Right lung (tissue), 5 donors: ENCODE results near the gene TNFSF9. TPM values are rescaled to one million over a fixed set of nuclear protein-coding genes. Genes with fewer than 3 reads are reported as not detected.
"Not testable (repeated sequence)": the region's sequence is repeated elsewhere in the genome, so short reads cannot be mapped to it uniquely, and the experiment has no call there.

Experiments used
- DNase-seq, 2 donors: peaks; one replicate each; pipeline ENCODE4 v3.0.0-alpha.2; 2013
- polyA plus RNA-seq, 5 donors: library from polyadenylated mRNA; unstranded; fragments of 120-200 nt; gene quantifications; one replicate each; pipeline versions ENCODE4 v1.2.1 to v1.2.3, GENCODE V29; 2013; ENCODE audit warnings: inconsistent platforms in 1 of 5, low replicate concordance in 1 of 5; ENCODE audit not compliant: insufficient read length in 5 of 5, insufficient read depth in 1 of 5

TNFSF9 gene
- polyA plus RNA-seq, 5 donors = 0.15 to 0.83 (median 0.23) TPM

DNA sequence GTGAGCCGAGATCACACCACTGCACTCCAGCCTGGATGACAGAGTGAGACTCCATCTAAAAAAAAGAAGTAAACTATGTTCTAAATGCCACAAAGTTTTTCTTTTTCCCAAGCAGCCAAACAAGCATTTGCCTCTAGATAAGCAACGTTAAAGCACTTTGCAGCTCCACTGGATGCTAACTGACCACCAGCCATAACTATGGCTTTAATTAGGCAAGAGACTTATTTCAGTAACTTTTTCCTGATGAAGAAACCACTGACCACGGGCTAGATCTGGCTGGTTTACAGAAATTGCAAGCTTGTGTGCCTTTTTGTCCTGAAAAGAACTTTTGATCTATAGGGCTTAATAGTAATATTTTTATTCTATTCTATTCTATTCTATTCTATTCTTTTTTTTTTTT is 38.0 kb downstream of the TNFSF9 start:
- DNase-seq = no peak

DNA sequence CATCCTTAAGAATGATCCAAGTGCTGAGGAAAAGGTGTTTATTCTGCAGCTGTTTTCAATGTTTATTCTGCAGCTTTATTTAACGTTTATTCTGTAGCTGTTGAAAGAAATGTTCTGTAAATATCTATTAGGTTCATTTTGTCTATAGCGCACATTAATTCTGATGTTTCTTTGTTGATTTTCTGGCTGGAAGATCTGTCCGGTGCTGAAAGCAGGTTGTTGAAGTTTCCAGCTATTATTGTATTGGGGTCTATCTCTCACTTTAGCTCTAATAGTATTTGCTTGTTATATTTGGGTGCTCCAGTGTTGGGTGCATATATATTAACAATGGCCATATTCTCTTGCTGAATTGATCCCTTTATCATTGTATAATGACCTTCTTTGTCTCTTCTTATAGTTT is 39.9 kb downstream of the TNFSF9 start:
- DNase-seq = no peak

DNA sequence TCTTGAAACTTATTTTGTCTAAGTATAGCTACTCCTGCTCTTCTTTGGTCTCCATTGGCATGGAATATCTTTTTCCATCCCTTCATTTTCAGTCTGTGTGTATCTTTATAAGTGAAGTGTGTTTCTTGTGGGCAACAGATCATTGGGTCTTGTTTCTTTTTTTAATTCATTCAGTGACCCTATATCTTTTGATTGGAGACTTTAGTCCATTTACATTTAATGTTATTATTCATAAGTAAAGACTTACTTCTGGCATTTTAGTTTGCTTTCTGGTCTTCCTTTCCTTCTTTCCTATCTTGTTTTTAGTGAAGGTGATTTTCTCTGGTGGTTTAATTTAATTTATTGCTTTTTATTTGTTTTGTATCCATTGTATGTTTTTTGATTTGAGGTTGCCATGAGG is 40.3 kb downstream of the TNFSF9 start:
- no peak for DNase-seq

DNA sequence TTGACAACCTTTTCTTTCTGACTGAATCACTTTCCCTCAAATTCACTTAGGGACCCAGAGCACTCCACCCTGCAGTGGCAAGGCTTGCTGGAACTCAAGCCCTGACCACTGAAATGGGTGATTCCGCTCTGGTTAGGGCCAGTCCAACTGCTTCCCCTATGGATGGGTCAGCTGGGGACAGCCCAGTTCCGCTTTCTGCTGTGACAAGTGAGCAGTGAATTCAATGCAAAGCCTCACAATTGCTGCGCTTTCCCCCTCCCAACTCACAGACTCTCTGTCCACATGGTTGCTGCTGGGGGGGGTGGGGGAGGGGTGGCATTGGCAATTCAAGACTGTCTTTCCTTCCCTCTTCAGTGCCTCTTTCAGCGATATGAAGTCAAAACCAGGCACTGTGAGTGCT is 41.4 kb downstream of the TNFSF9 start:
- DNase-seq = no peak

DNA sequence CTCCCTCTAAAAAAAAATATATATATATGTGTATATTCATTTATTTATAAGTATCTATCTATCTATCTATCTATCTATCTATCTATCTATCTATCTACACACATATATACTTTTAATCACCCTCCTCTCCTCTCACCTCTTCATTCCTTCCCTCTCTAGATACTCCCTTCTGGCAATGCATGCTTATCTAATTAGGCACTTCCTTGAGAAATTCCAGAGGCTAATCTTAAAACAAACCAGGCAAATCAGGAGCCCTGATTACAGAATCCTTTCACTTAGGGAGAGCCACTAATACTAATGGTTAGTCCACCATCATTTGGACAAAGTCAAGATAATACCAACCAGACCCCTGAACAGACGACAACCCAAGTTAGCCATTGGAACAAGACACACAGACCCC is 42.5 kb downstream of the TNFSF9 start:
- no peak for DNase-seq

DNA sequence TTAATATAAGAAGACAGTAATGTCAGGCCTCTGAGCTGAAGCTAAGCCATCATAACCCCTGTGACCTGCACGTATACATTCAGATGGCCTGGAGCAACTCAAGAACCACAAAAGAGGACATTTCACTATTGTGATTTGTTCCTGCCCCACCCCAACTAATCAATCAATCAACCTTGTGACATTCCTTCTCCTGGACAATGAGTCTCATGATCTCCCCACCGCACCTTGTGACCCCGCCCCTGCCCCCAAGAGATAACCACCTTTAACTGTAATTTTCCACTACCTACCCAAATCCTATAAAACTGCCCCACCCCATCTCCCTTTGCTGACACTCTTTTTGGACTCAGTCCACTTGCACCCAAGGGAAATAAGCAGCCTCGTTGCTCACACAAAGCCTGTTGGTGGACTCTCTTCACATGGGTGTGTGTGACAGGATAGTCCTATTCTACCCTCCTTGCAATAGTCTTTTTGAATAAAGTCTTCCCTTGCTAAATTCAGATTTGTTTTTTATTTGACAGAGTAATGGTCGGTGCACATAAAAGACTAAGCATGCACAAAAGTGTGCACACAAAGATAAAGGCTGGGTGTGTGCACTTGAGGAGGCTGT is 46.1 kb downstream of the TNFSF9 start:
- DNase-seq = no peak

DNA sequence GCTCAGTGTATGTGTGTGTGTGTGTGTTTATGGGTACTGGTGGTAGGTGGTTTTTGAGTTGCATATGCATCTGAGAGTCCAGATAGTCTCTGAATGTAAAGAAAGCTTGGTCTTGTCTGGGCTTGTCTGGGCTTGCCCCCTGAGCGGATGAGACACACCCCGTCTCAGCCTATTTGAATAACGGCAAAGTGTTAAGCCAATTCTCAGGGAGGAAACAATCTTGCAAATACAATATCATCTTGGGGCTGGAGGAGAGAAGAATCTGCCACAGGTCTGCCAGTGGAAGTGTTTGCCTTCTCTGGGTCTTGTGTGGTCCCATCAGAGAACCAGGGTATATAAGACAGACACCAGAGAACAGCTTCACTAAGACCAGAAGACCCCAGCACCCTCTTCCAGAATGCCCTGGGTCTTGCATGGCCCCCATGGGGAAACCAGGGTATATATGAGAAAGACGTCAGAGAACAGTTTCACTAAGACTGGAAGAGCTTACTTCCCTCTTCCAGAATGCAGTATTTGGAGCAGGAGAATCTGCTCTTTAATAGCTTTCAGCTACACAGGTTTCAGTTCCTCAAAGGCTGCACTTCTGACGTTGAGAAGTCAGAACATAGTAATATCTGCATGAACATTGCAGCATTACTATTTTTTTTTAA is 46.8 kb downstream of the TNFSF9 start:
- DNase-seq = no peak

DNA sequence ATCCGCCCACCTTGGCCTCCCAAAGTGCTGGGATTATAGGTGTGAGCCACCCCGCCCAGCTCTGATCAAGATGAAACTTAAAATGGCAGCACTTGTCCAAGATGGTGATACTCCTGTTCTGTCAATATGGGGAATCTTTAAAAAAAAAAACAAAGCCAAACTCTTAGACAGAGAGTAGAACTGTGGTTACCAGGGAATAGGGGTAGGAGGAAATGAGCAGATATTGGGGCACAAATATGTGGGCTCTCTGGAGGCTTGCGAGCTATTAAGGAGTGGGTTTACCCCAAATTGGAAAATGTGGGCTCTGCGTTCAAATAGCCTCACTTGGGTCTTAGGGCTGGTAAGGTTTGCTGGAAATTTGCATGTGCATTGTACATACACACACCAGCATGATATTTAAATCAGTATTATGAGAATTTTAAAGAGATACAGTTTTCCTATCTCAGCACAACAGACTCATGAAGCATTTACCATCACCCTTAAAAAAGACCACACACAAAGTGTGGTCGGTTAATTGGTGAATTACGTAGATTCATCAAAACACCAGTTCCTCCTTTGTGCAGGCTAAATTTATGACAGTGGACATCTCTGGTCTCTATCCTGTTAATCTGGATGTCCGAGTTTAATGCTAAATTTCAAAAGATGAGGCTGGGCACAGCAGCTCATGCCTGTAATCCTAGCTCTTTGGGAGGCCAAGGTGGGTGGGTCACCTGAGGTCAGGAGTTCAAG is 48.8 kb downstream of the TNFSF9 start:
- no peak for DNase-seq

DNA sequence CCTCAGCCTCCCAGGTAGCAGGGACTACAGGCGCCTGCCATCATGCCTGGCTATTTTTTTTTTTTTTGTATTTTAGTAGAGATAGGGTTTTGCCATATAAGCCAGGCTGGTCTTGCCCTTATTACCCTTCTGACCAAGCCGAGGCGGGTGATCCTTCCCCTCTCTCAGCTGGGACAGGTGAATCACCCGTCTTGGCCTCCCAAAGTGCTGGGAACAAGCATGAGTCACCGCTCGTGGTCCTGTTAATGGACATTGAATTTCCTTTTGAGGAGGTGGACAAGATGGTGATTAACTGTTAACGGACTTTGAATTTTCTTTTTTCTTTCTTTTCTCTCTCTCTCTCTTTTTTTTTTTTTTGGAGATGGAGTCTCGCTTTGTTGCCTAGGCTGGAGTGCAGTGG is 49.5 kb downstream of the TNFSF9 start:
- DNase-seq = no peak

DNA sequence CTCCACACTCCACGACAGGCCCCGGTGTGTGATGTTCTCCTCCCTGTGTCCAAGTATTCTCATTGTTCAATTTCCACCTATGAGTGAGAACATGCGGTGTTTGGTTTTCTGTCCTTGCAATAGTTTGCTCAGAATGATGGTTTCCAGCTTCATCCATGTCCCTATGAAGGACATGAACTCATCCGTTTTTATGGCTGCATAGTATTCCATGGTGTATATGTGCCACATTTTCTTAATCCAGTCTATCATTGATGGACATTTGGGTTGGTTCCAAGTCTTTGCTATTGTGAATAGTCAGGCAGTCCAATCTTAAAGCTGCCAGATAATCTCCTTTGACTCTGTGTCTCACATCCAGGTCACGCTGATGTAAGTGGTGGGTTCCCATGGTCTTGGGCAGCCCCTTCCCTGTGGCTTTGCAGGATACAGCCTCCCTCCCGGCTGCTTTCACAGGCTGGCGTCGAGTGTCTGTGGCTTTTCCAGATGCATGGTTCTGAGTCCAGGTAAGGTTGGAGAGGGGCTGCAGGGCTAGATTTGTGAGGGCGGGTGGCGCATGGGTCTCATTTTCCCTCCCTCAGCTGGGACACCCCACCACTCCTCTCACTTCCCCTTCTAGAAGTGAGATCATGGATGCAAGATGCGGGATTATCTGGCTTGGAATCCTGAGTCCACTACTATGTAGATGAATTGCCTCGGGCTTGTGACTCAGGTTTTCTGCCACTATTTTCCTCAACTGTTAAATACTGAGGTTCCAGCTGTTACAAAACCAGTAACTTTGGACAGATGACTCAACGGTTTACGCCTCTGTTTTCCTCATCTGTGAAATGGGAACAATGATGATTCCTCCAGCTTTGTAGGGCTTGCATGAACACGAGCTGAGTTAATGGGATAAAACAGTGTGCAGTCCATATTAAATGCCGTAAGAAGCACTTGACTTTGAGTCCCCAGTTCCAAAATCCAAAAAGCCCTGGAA is 52.0 kb downstream of the TNFSF9 start:
- DNase-seq = not testable (repeated sequence)

Other genes starting within 250 kb of the TNFSF9 start
- under 1 TPM in 4 of 5 donors, not detected in 1; 0.10 to 0.24 (median 0.23) TPM for gene ACER1, start 197.4 kb upstream of the TNFSF9 start, polyA plus RNA-seq
- gene CLPP, start 169.5 kb upstream of the TNFSF9 start, polyA plus RNA-seq = 10 to 100 TPM; 40.8 to 78.4 (median 50.9) TPM
- gene ALKBH7, start 158.2 kb upstream of the TNFSF9 start, polyA plus RNA-seq = 10 to 100 TPM; 25.6 to 98.1 (median 53.9) TPM
- gene PSPN, start 155.1 kb upstream of the TNFSF9 start, polyA plus RNA-seq = 1 to 10 TPM; 1.7 to 3.2 (median 2.1) TPM
- gene GTF2F1, start 137.9 kb upstream of the TNFSF9 start, polyA plus RNA-seq = 10 to 100 TPM; 62.7 to 90.2 (median 74.5) TPM
- gene KHSRP, start 106.2 kb upstream of the TNFSF9 start, polyA plus RNA-seq = 100 to 1,000 TPM; 211 to 355 (median 257) TPM
- gene SLC25A41, start 97.3 kb upstream of the TNFSF9 start, polyA plus RNA-seq = 1 to 10 TPM in 1 of 5 donors, under 1 TPM in 4; 0.26 to 1.3 (median 0.57) TPM
- 10 to 100 TPM; 44.7 to 62.3 (median 49.6) TPM for gene SLC25A23, start 71.2 kb upstream of the TNFSF9 start, polyA plus RNA-seq
- 10 to 100 TPM; 13.1 to 23.4 (median 18.0) TPM for gene CRB3, start 66.8 kb upstream of the TNFSF9 start, polyA plus RNA-seq
- 10 to 100 TPM; 14.6 to 23.3 (median 16.6) TPM for gene DENND1C, start 49.2 kb upstream of the TNFSF9 start, polyA plus RNA-seq
- gene TUBB4A, start 28.7 kb upstream of the TNFSF9 start, polyA plus RNA-seq = 1 to 10 TPM; 2.3 to 6.8 (median 3.4) TPM
- gene CD70, start 60.1 kb downstream of the TNFSF9 start, polyA plus RNA-seq = under 1 TPM in 3 of 5 donors, not detected in 2; 0.13 to 0.54 (median 0.35) TPM
- gene TNFSF14, start 139.1 kb downstream of the TNFSF9 start, polyA plus RNA-seq = 1 to 10 TPM in 1 of 5 donors, under 1 TPM in 4; 0.18 to 1.0 (median 0.28) TPM
- 100 to 1,000 TPM in 1 of 5 donors, 10 to 100 TPM in 4; 21.7 to 123 (median 39.6) TPM for gene C3, start 189.6 kb downstream of the TNFSF9 start, polyA plus RNA-seq
- 10 to 100 TPM; 39.3 to 92.3 (median 63.7) TPM for gene GPR108, start 206.6 kb downstream of the TNFSF9 start, polyA plus RNA-seq
- gene TRIP10, start 208.7 kb downstream of the TNFSF9 start, polyA plus RNA-seq = 100 to 1,000 TPM in 2 of 5 donors, 10 to 100 TPM in 3; 90.7 to 113 (median 98.9) TPM
- gene SH2D3A, start 236.4 kb downstream of the TNFSF9 start, polyA plus RNA-seq = 1 to 10 TPM; 5.9 to 9.2 (median 7.9) TPM
- gene VAV1, start 241.7 kb downstream of the TNFSF9 start, polyA plus RNA-seq = 1 to 10 TPM; 2.0 to 2.6 (median 2.2) TPM